ENCODE results near the gene BPIFB6. TPM values are rescaled to one million over a fixed set of nuclear protein-coding genes. Genes with fewer than 3 reads are reported as not detected.

The BPIFB6 gene
- total RNA-seq, 1 donor, result not detected

DNA sequence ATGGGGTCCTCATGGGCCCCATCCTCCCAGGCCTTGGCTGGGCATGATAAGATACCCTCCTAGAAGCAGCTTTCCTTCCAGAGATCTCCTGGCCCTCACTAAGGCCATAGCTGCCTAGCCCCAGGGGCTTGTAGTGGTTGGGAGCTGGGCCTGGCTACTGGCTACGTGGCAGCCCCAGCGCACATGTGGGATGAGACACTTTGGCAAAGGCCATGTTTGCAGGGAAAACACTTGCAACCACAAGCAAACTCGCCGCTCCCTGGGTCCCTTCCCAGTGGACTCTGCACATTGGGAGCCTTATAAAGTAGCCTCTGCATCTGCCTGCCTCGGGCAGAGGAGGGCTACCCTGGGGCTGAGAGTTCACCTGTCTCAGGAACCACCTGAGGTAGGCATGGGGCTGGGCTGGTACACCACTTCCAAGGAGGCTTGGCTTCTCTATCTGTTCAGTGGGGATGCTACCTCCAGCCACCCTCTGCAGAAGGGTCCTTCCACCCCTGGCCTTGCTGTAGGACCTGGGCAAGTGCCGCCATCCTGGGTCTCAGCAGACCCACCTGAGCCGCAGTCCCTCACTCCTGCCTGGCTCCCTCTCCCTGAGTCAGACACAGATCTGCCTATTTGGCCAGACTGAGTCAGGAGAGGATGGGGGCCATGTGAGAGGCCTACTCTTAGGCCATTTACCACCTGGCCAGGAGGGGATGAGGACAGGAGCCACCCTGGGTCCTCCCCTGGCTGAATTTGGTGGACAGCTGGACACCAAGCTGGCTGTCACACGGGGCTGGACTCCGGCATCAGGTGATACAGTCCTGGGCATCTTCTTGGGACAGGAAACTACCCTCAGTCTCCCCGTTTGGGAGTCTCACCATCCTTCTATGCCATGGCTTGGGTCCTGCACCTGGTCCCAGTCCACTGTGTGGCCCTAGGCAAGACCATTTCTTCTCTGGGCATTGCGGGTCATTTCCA is 23.8 kb upstream of the BPIFB6 start, which contains the start of gene BPIFB2:
Gene BPIFB2 (plus strand): TSS at position 329 of the 960 bp plus-strand sequence. CDS start 871 bp downstream, outside the sequence.
- H3K4me3 ChIP-seq (ENCODE audit: low read depth, low read length), result no peak within 1 kb of the TSS
- DNase-seq (ENCODE audit: low read depth), result no peak
- TF ChIP-seq, protein P1, sequence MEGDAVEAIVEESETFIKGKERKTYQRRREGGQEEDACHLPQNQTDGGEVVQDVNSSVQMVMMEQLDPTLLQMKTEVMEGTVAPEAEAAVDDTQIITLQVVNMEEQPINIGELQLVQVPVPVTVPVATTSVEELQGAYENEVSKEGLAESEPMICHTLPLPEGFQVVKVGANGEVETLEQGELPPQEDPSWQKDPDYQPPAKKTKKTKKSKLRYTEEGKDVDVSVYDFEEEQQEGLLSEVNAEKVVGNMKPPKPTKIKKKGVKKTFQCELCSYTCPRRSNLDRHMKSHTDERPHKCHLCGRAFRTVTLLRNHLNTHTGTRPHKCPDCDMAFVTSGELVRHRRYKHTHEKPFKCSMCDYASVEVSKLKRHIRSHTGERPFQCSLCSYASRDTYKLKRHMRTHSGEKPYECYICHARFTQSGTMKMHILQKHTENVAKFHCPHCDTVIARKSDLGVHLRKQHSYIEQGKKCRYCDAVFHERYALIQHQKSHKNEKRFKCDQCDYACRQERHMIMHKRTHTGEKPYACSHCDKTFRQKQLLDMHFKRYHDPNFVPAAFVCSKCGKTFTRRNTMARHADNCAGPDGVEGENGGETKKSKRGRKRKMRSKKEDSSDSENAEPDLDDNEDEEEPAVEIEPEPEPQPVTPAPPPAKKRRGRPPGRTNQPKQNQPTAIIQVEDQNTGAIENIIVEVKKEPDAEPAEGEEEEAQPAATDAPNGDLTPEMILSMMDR (IDR thresholded peaks at IDR 0.05; ENCODE audit: insufficient read depth, low read depth, low read length), result no peak

DNA sequence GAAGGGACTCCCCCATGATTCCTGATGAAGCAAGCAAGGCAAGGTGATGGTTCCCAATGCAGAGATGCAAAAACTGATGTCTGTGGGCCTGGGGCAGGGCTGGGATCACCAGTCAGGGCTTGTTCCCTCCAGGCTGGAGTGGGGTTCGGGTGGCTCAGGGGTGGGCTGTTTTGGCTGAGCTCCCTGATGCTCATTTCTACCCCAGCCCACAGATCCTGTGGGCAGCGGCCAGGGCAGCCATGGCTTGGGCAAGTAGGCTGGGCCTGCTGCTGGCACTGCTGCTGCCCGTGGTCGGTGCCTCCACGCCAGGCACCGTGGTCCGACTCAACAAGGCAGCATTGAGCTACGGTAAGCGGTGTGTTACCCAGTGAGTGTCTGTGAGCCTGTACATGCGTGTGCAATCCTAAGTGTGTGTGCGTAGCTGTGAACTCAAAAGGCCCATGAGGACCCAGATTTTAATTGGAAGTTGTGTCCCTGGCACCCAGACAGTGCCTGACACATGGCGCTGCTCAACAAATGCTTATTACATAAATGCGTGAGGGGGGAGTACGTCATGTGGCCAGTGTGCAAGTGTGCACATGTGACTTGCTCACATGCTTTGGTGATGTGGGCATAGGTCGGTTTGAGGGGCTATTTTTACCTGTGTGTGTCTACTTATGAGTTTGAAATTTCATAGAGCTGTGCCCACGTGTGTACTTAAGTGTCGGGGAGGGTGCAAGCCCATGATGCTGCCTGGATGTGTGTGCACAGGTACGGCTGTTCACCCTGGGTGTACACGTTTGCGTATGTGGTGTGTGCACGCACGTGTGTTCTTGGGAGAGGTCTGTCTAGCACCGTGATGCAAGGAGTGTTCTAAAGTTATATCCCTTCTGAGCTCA is 22.9 kb upstream of the BPIFB6 start:
- no peak for DNase-seq (ENCODE audit: low read depth)
- H3K4me3 ChIP-seq (ENCODE audit: low read depth, low read length), result no peak overlapping the region
- TF ChIP-seq, protein P1 (IDR thresholded peaks at IDR 0.05; ENCODE audit: insufficient read depth, low read depth, low read length), result no peak

DNA sequence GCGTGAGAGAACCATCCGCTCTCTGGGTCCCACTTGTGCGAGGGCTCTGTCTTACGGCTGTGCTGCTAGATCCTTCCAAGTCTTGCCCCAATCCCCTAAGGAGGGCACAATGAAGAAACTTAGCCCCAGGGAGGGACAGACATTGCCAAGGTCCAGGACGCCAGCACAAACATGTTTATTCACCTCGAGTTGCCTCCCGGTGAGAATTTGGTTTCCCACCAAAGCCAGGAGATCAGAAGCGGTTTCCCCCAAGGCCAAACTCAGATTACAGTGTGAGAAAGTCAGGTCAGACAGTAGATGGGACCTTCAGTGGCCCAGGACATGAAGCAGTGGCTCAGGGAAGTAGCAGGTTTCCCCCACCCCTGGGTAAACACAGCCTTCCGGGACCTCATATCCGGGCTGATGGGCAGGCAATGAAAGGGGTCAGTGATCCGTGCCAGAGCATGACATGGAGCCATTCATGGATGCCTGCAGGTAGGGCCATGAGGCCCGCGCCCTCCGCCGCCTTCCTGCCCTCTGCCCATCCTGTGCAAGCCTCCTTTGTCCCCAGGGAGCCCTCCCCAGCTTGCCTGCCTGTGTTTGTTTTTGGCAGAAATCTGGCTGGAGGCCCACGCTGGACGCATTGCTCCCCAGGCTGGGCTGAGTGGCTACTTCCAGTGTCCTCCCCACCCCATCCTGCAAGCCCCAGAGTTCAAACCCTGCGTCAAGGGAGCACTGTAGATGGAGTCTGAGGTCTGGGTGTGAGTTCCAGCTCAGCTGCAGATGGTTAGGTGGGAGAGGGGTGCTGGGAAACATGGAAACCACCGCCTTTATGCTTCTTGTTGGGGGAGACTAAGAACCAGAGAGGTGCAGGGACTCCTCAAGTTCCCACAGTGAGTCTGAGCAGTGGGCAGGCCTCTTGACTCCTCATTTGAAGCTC is 22.0 kb upstream of the BPIFB6 start:
- DNase-seq (ENCODE audit: low read depth), result no peak
- no peak overlapping the region for H3K4me3 ChIP-seq (ENCODE audit: low read depth, low read length)
- TF ChIP-seq, protein P1 (IDR thresholded peaks at IDR 0.05; ENCODE audit: insufficient read depth, low read depth, low read length), result no peak

- TF ChIP-seq, protein P1 (IDR thresholded peaks at IDR 0.05; ENCODE audit: insufficient read depth, low read depth, low read length), result no peak
- no peak overlapping the region for H3K4me3 ChIP-seq (ENCODE audit: low read depth, low read length)
- no peak for DNase-seq (ENCODE audit: low read depth)
Observed at GRCh38 chr20:33010133-33010504, 21.3 kb upstream of the BPIFB6 start.

GRCh38 chr20:33010674-33011449 is 20.6 kb upstream of the BPIFB6 start:
- TF ChIP-seq, protein P1 (IDR thresholded peaks at IDR 0.05; ENCODE audit: insufficient read depth, low read depth, low read length), result no peak
- DNase-seq (ENCODE audit: low read depth), result no peak

More at GRCh38 chr20:33010674-33011449, 20.6 kb upstream of the BPIFB6 start:
- no peak overlapping the region for H3K4me3 ChIP-seq (ENCODE audit: low read depth, low read length)
